ENCODE results near the gene STARD13. TPM values are rescaled to one million over a fixed set of nuclear protein-coding genes. Genes with fewer than 3 reads are reported as not detected.
A peak's percentile ranks its signal among the peaks of the same experiment; 100 is the strongest.

Gene STARD13
- total and polyA plus RNA-seq, 8 donors: 21.9 to 43.6 (median 24.6) TPM

GRCh38 chr13:33194820-33195692, 90.5 kb downstream of the STARD13 start:
- Histone ChIP-seq H3K4me3 (no peak overlapping the region), H3K4me1 (peaks cover 0 to 20% of the 10 kb centered on the region in 2 donors), H3K27ac (peak overlapping the region in 1 of 2 donors; percentile 45), H3K36me3 (no peaks in the 10 kb centered on the region), H3K27me3 (no peaks in the 10 kb centered on the region), H3K9me3 (no peaks in the 10 kb centered on the region)
- ATAC-seq (peak; percentile 35), DNase-seq (peak in 2 of 4 donors; percentile 74 to 84)
- TF ChIP-seq, protein P1, sequence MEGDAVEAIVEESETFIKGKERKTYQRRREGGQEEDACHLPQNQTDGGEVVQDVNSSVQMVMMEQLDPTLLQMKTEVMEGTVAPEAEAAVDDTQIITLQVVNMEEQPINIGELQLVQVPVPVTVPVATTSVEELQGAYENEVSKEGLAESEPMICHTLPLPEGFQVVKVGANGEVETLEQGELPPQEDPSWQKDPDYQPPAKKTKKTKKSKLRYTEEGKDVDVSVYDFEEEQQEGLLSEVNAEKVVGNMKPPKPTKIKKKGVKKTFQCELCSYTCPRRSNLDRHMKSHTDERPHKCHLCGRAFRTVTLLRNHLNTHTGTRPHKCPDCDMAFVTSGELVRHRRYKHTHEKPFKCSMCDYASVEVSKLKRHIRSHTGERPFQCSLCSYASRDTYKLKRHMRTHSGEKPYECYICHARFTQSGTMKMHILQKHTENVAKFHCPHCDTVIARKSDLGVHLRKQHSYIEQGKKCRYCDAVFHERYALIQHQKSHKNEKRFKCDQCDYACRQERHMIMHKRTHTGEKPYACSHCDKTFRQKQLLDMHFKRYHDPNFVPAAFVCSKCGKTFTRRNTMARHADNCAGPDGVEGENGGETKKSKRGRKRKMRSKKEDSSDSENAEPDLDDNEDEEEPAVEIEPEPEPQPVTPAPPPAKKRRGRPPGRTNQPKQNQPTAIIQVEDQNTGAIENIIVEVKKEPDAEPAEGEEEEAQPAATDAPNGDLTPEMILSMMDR (IDR thresholded peaks at IDR 0.05): no peak
- intact Hi-C loops (cut with DNase I): no loop called here

GRCh38 chr13:33193428-33193974, 92.1 kb downstream of the STARD13 start:
- H3K9me3 ChIP-seq: no peaks in the 10 kb centered on the region
- DNase-seq (no peak), ATAC-seq (no peak)
- intact Hi-C loops (cut with DNase I): no loop called here
- H3K27ac ChIP-seq: no peak overlapping the region
- no peaks in the 10 kb centered on the region for H3K36me3 ChIP-seq
- no peaks in the 10 kb centered on the region for H3K27me3 ChIP-seq
- peaks cover 0 to 20% of the 10 kb centered on the region in 2 donors for H3K4me1 ChIP-seq
- H3K4me3 ChIP-seq: no peak overlapping the region
- TF ChIP-seq, protein P1 (IDR thresholded peaks at IDR 0.05): no peak

DNA sequence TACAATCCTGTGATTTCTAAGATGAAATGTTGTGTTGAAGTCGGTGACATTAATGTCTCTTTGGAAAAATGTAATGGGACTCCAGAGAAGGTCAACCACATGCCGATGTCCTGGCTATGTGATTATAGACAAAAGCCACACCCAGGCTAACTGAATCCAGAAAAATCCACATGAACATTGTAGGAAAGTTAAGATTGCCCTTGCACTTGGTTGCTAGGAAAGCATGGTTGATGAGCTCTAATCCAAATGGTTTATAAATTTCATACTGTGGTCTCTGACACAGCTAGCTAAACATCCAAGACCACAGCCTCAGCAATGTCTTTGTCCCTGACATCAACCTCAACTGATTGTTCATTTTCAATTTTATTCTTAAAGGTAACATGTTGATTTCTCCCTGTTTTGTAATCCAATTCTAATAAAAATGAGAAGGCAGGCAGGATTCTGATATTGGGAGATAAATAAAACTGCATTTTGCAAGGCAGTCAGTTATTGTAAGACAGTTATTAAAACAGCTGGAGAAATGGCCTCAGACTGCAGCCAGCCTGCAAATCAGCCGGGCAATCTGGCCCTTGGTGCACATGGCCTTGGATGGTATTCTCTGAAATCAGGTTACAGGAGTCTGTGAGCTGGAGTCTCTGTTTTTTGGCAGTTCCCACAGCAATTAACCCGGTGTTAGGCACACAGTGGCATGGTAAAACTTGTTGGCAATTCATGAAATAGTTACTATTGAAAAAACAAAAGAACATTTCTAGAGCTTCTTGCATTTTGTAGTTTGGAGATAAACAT, 93.9 kb downstream of the STARD13 start:
- intact Hi-C loops (cut with DNase I): no loop called here
- Histone ChIP-seq H3K4me3 (no peak overlapping the region), H3K9me3 (no peaks in the 10 kb centered on the region), H3K4me1 (peaks cover 0 to 28% of the 10 kb centered on the region in 2 donors), H3K27ac (no peak overlapping the region), H3K27me3 (no peaks in the 10 kb centered on the region), H3K36me3 (no peaks in the 10 kb centered on the region)
- no peak for DNase-seq
- ATAC-seq: no peak
- TF ChIP-seq, protein P1 (IDR thresholded peaks at IDR 0.05): no peak

DNA sequence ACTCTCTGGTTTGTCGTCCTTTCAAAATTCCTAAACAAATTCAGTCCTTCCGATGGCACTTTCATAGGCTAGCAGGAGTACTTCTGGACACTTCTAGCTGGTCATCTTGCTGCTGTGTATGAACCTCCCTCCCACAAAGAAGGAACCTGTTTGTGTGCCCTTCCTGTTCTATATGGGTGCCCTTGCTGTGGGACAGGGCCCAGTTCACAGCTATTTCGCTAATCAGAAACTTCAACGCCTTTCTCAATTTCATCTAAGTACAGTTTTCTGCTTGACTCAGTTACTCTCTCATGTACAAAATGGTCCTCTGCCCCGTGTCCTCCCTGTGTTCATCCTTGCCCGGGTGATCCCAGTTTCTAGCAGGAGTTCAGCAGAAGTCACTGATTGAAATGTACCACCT, 96.1 kb downstream of the STARD13 start:
- TF ChIP-seq, protein P1 (IDR thresholded peaks at IDR 0.05): no peak
- Histone ChIP-seq H3K4me3 (no peak overlapping the region), H3K36me3 (no peaks in the 10 kb centered on the region), H3K4me1 (peaks cover 0 to 21% of the 10 kb centered on the region in 2 donors), H3K27ac (no peak overlapping the region), H3K27me3 (no peaks in the 10 kb centered on the region), H3K9me3 (no peaks in the 10 kb centered on the region)
- DNase-seq: no peak
- intact Hi-C loops (cut with DNase I): no loop called here
- no peak for ATAC-seq

All from left lung (tissue), 10 donors.